Loucy (cell line): ENCODE measurements around the gene PRTFDC1.

Experiments
- CTCF ChIP-seq: fragments of 200-600 bp; sonication (generic); conservative IDR thresholded peaks from 2 replicates; pipeline ENCODE4 v1.5.1; 2014; ENCODE audit warnings: mild to moderate bottlenecking, antibody characterized with exemption, low read length
- EZH2phosphoT487 ChIP-seq: fragments of 200-600 bp; IDR thresholded peaks from 2 replicates; pipeline ENCODE4 v1.6.1; 2018; ENCODE audit warnings: antibody characterized with exemption, mild to moderate bottlenecking, moderate library complexity, borderline replicate concordance

GRCh38 chr10:24849501-24850299 lies 102.7 kb downstream of the PRTFDC1 start:
- TF ChIP-seq CTCF (no peak), EZH2phosphoT487 (no peak)
